ENCODE measurements around the gene ANKRD28. TPM values are rescaled to one million over a fixed set of nuclear protein-coding genes. Genes with fewer than 3 reads are reported as not detected.

Gene ANKRD28
- total RNA-seq, 1 experiment from 2014 or later, result 82.6 TPM

- H3K9me2 ChIP-seq (ENCODE audit: insufficient read depth), result no peaks in the 10 kb centered on the region
- TF ChIP-seq EZH2 (IDR thresholded peaks at IDR 0.05; ENCODE audit: low read depth), result no peak
- no peak for TF ChIP-seq CTCF (conservative IDR thresholded peaks at IDR 0.05)
- H3K4me2 ChIP-seq, result no peak overlapping the region
- intact Hi-C loops (cut with micrococcal nuclease; ENCODE audit: unreplicated experiment), result no loop called here
- no peaks in the 10 kb centered on the region for H4K20me1 ChIP-seq (ENCODE audit: insufficient read depth)
- no peaks in the 10 kb centered on the region for H3K9me3 ChIP-seq (ENCODE audit: insufficient read depth, low read depth)
- H2AFZ ChIP-seq, result no peak overlapping the region
- CTCF ChIA-PET, result interaction anchor here (0.5 kb wide), 1 partner anchor 32 kb away, joined by 9 read pairs; no protein-coding TSS in a partner anchor
- H3K79me2 ChIP-seq (ENCODE audit: low read depth), result no peaks in the 10 kb centered on the region
- H3K4me3 ChIP-seq, result no peak overlapping the region
- no peak overlapping the region for H3K27ac ChIP-seq
- no peaks in the 10 kb centered on the region for H3F3A ChIP-seq (ENCODE audit: insufficient read depth, low read depth)
- POLR2A ChIA-PET (ENCODE audit: unreplicated experiment), result no interaction called here
- no peaks in the 10 kb centered on the region for H3K27me3 ChIP-seq (ENCODE audit: insufficient read depth, low read depth)
- BruUV-seq (replicated peaks), result no TSS peak
- H3K4me1 ChIP-seq (replicated peaks; ENCODE audit: insufficient read depth), result no peaks in the 10 kb centered on the region
- no peak for DNase-seq
- no peaks in the 10 kb centered on the region; the same call in none of the 2 replicates for H3K36me3 ChIP-seq (ENCODE audit: low read depth)
Measured at GRCh38 chr3:15731024-15731423, 66.8 kb downstream of the ANKRD28 start.

- intact Hi-C loops (cut with micrococcal nuclease; ENCODE audit: unreplicated experiment), result no loop called here
- no TSS peak for BruUV-seq (replicated peaks)
- Histone ChIP-seq H3K9me2 (ENCODE audit: insufficient read depth) (no peaks in the 10 kb centered on the region), H3K9me3 (ENCODE audit: insufficient read depth, low read depth) (no peaks in the 10 kb centered on the region), H3K27ac (no peak overlapping the region), H3K4me2 (no peak overlapping the region), H3K36me3 (ENCODE audit: low read depth) (peaks cover 14% of the 10 kb centered on the region; the same call in 1 of the 2 replicates), H3K4me3 (no peak overlapping the region), H3K4me1 (replicated peaks; ENCODE audit: insufficient read depth) (no peaks in the 10 kb centered on the region), H3K79me2 (ENCODE audit: low read depth) (0 out of 2 replicates have a peak, but pooled peaks cover 3% of the 10 kb centered on the region), H2AFZ (no peak overlapping the region), H4K20me1 (ENCODE audit: insufficient read depth) (no peaks in the 10 kb centered on the region), H3K27me3 (ENCODE audit: insufficient read depth, low read depth) (no peaks in the 10 kb centered on the region), H3F3A (ENCODE audit: insufficient read depth, low read depth) (no peaks in the 10 kb centered on the region)
- no peak for TF ChIP-seq EZH2 (IDR thresholded peaks at IDR 0.05; ENCODE audit: low read depth)
- TF ChIP-seq CTCF (conservative IDR thresholded peaks at IDR 0.05), result no peak
- CTCF ChIA-PET, result no interaction called here
- POLR2A ChIA-PET (ENCODE audit: unreplicated experiment), result no interaction called here
- no peak for DNase-seq
Measured at GRCh38 chr3:15728766-15729165, 69.0 kb downstream of the ANKRD28 start.

GRCh38 chr3:15726881-15727280 lies 70.9 kb downstream of the ANKRD28 start:
- intact Hi-C loops (cut with micrococcal nuclease; ENCODE audit: unreplicated experiment), result no loop called here
- Histone ChIP-seq H3F3A (ENCODE audit: insufficient read depth, low read depth) (no peaks in the 10 kb centered on the region), H3K27ac (no peak overlapping the region), H3K27me3 (ENCODE audit: insufficient read depth, low read depth) (no peaks in the 10 kb centered on the region), H3K36me3 (ENCODE audit: low read depth) (peaks cover 20% of the 10 kb centered on the region), H3K9me2 (ENCODE audit: insufficient read depth) (no peaks in the 10 kb centered on the region), H3K9me3 (ENCODE audit: insufficient read depth, low read depth) (no peaks in the 10 kb centered on the region), H3K79me2 (ENCODE audit: low read depth) (0 out of 2 replicates have a peak, but pooled peaks cover 3% of the 10 kb centered on the region), H3K4me2 (no peak overlapping the region), H3K4me3 (no peak overlapping the region), H2AFZ (no peak overlapping the region), H4K20me1 (ENCODE audit: insufficient read depth) (no peaks in the 10 kb centered on the region), H3K4me1 (replicated peaks; ENCODE audit: insufficient read depth) (no peaks in the 10 kb centered on the region)
- no TSS peak for BruUV-seq (replicated peaks)
- ChIA-PET CTCF (no interaction called here), POLR2A (ENCODE audit: unreplicated experiment) (no interaction called here)
- TF ChIP-seq EZH2 (IDR thresholded peaks at IDR 0.05; ENCODE audit: low read depth), result no peak
- no peak for TF ChIP-seq CTCF (conservative IDR thresholded peaks at IDR 0.05)
- DNase-seq, result no peak
